ENCODE measurements around the gene TNIP2.
A peak's percentile ranks its signal among the peaks of the same experiment; 100 is the strongest.

Gene TNIP2, protein sequence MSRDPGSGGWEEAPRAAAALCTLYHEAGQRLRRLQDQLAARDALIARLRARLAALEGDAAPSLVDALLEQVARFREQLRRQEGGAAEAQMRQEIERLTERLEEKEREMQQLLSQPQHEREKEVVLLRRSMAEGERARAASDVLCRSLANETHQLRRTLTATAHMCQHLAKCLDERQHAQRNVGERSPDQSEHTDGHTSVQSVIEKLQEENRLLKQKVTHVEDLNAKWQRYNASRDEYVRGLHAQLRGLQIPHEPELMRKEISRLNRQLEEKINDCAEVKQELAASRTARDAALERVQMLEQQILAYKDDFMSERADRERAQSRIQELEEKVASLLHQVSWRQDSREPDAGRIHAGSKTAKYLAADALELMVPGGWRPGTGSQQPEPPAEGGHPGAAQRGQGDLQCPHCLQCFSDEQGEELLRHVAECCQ

GRCh38 chr4:2755821-2756690, at the start of gene TNIP2:
Gene TNIP2 (minus strand): TSS chr4:2756336. CDS start chr4:2756289, 47 bp downstream.
- peak; percentile 80 for DNase-seq (ENCODE audit: low spot score)

- no peak for DNase-seq (ENCODE audit: low spot score)
These were observed 48.9 kb upstream of the TNIP2 start for GRCh38 chr4:2804973-2805501.

DNA sequence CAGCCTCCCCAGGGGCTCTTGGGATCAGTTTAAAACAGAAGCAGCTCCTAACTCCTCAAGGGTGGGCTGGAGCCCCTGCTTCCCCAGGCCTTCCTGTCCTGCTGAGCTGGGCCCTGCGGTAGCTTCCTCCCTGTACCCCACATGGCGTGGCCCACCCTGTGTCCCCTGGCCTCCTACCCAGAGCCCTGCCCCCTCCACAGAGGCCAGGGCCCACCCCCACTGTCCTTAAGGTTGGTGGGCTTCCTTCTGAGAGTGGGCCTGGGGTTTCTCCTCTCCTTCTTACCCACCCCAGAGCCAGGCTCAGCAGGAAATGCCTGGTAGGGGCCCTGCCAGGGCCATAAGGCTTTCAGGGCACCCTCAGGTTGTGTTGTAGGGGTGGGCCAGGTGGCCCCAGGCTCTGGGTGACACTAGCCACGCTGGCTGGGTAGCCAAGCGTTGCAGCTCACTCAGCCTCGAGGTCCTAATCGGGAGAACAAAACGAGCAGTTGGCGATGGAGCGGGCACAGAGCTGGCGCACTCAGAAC, 48.4 kb upstream of the TNIP2 start:
- no peak for DNase-seq (ENCODE audit: low spot score)

DNA sequence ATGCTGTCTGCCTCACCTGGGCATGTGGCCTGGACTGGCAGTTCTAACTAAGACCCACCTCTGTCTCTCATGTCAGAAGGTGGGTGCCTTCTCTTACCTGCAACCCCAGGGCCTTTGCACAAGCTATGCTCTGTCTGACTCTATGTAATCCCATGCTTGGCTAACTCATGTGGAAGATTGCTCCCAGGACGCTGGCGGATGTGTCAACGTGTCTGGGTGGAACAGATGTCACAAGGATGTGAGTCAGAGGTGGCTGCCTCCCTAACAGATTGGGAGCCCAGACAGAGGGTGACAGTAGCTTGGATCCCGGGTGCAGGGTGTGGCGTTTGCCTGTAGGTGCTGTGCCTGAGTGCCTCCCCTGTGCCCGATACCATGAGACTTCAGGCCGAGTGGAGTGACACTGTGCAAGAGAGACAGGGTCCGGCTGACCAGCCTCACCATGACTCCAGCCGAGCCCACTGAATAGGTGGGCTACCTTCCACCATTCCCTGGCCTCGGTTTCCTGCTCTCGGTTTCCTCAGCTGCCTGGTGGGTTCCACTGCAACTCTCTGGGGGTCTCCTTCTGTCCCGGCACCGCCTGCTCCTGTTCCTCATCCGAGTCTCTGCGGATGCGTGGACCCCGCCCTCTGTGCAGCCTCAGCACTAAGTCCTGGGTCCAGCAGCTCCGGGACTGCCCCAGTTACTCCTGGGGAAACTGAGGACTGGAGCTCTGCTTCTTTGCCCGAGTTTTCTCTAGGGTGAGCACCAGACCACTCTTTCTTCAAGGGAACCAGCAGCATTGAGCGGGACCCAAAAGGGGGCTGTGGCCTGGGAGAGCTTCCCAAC, 47.7 kb upstream of the TNIP2 start:
- peak; percentile 49 for DNase-seq (ENCODE audit: low spot score)

GRCh38 chr4:2802618-2803531, 46.7 kb upstream of the TNIP2 start:
- DNase-seq (ENCODE audit: low spot score): no peak

- DNase-seq (ENCODE audit: low spot score): no peak
These were observed 44.8 kb upstream of the TNIP2 start for GRCh38 chr4:2800691-2801596.

DNA sequence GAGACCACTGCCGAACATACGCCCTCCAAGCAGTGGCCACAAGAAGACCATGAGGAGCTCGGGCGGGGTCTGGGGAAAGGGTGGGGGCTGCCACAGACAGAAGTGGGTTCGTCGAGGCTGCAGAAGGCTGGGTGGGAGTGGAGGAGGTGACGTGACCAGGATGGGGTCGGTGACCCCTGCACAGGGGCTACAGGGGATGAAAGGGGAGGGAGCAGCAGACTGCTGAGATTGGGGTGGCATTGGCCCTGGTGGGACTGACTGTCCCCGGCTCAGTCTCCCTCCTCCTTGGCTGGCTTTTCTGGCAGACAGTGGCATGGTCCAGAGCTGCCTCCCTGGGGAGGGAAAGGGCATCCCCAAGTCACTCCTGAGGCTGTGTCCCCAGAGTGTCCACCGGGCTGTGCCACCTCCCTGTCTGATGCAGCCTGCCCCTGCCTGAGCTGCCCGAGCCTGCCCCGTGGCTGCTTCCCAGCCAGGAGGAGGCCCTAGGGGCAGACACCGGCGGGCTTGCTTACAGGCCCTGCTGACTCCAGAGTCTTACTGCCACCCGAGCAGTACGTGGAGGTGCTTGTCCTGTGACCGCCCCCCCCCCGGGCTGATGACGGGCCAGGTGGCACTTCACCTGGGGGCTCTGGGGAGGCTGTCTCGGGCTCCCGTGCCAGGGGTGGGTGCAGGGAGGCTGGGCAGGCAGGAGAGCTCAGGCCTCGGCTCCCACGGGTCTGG, 44.0 kb upstream of the TNIP2 start:
- DNase-seq (ENCODE audit: low spot score): no peak

GRCh38 chr4:2799224-2799911, 43.2 kb upstream of the TNIP2 start:
- DNase-seq (ENCODE audit: low spot score): no peak

- no peak for DNase-seq (ENCODE audit: low spot score)
These were observed 42.5 kb upstream of the TNIP2 start for GRCh38 chr4:2798399-2799223.

DNA sequence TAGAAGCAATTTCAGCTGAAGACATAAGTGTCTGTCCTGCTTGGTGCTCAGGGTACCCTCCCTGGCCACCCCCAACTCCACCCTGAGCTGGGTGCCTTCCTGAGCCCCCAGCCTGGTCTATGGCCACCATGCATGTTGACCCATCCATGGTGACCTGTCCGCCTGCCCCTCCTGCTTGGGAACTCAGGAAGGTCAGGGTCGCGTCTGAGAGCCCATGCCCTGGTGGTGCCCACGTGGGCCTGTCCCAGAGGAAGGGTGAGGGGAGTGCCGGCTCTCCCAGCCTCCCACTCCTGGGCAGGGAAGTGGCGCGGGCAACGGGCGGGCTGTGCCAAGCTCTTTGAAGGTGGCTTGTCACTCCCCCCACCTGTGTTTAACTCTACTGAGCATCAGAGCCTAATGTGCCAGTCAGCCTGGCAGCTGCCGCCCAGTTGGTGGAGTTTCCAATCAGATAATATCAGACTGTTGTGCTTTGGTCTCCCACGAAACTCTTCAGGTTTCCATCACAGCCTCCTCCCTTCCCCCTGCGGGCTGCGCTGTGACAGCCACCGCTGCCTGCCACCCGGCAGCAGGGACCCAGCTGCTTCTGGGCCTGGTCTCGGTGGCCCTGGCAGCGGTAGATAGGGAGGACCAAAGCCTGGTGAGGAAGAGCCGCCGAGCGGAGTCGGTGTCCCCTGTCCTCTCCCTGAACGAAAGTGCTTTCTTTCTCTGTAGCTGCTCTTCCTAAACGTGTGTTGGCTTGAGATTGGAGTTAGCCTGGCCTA, 41.6 kb upstream of the TNIP2 start:
- no peak for DNase-seq (ENCODE audit: low spot score)

DNA sequence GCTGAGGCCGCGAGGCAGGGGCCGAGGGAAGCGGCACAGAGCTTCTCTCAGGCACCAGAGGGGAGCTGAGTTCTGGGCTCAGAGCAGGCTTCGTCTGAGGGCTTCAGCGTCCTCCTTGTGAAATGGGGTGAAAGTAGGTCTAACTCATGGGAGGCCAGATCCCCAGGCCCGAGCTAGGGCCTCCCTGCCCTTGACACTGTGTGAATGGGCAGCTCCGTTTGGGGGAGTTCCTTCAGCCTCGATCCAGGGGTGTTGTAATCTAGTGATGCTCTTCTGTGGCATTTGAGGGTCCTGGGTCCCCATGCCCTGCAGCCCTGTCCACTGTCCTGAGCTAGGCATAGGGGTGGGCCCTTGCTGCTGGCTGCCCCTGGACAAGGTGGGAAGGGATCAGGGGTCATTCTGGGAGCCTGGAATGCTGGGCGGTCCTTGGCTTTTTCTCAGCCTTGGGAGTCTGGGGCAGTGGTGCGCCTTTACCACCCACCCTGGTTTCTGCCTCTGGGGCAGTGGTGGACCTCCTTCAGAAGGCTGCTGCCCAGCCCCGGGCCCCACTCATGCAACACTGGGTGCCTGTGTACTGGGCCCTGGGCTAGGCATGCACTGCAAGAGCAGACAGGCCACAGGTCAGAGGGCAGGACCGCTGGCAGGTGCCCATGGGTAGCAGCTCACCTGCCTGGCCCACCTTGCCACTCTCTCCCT, 40.9 kb upstream of the TNIP2 start:
- no peak for DNase-seq (ENCODE audit: low spot score)

- DNase-seq (ENCODE audit: low spot score): no peak
These were observed 40.0 kb upstream of the TNIP2 start for GRCh38 chr4:2795893-2796848.

DNA sequence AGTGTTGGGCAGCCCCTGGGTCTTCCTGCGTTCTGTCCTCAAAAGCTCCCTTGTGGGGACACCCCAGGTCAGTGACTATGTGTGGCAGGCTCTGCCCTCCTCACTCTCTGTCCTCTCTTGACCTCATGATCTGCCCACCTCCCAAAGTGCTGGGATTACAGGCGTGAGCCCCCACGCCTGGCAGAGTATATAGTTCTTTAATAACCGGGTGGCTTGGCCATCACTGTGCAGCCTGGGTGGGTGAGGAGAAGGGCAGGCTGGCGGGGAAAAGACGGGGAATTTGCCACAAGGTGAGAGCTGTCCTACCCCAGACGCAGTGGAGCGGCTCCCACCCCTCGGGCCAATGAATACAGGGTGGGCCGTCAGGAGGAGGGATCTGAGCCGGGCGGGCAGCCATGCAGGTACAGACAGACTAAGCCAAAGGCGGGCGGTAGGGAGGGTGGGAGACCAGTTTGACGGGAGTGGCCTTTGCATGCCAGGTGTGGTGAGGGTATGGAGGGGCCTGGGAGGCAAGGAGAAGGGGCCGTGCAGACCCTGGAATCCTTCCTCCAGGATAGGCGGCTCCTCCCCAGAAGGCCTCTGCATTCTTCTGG, 39.3 kb upstream of the TNIP2 start:
- DNase-seq (ENCODE audit: low spot score): no peak
